Mesenchymal stem cell (in vitro differentiated cells and primary cell): Measurements from ENCODE around the gene REST. TPM values are rescaled to one million over a fixed set of nuclear protein-coding genes. Genes with fewer than 3 reads are reported as not detected.

ENCODE experiments used
- DNase-seq: peaks from one replicate; pipeline ENCODE4 v3.0.0-alpha.2; 2013
- H2AFZ ChIP-seq: one replicate; pipeline ENCODE4 v1.6.1; 2013; ENCODE audit warnings: low read depth, mild to moderate bottlenecking, control low read depth, inconsistent platforms, low read length, moderate library complexity
- H2AK5ac ChIP-seq: 2 replicates; pipeline ENCODE4 v1.6.1; 2013; ENCODE audit warnings: low read length, moderate library complexity, mild to moderate bottlenecking, inconsistent platforms; ENCODE audit not compliant: severe bottlenecking
- H2BK120ac ChIP-seq: one replicate; pipeline ENCODE4 v1.6.1; 2013; ENCODE audit warnings: low read depth, mild to moderate bottlenecking, inconsistent platforms, low read length, moderate library complexity
- H2BK12ac ChIP-seq, 2 experiments: one replicate each; pipeline ENCODE4 v1.6.1; 2013; ENCODE audit warnings: inconsistent platforms in 2 of 2, low read length in 2 of 2, mild to moderate bottlenecking in 2 of 2, moderate library complexity in 2 of 2, control low read depth in 1 of 2
- H2BK15ac ChIP-seq: one replicate; pipeline ENCODE4 v1.6.1; 2013; ENCODE audit warnings: mild to moderate bottlenecking, low read depth, inconsistent platforms; ENCODE audit not compliant: poor library complexity, severe bottlenecking
- H2BK5ac ChIP-seq: 2 replicates; pipeline ENCODE4 v1.6.1; 2013; ENCODE audit warnings: low read depth, mild to moderate bottlenecking, low read length, control low read depth, inconsistent platforms; ENCODE audit not compliant: poor library complexity, severe bottlenecking
- H3K14ac ChIP-seq, 2 experiments: one replicate each; pipeline ENCODE4 v1.6.1; 2013; ENCODE audit warnings: inconsistent platforms in 2 of 2, low read length in 2 of 2, control low read depth in 1 of 2, mild to moderate bottlenecking in 1 of 2, moderate library complexity in 1 of 2
- H3K18ac ChIP-seq, 2 experiments: one replicate each; pipeline ENCODE4 v1.6.1; 2013; ENCODE audit warnings: inconsistent platforms in 2 of 2, low read length in 2 of 2, control low read depth in 1 of 2, low read depth in 1 of 2, mild to moderate bottlenecking in 1 of 2
- H3K23ac ChIP-seq, 2 experiments: one replicate each; pipeline ENCODE4 v1.6.1; 2013; ENCODE audit warnings: inconsistent platforms in 2 of 2, low read length in 2 of 2, mild to moderate bottlenecking in 2 of 2, moderate library complexity in 2 of 2, control low read depth in 1 of 2
- H3K27ac ChIP-seq: 2 replicates; pipeline ENCODE4 v1.5.1; 2013; ENCODE audit warnings: mild to moderate bottlenecking, moderate library complexity, low read length, control low read depth, inconsistent platforms; ENCODE audit not compliant: poor library complexity, severe bottlenecking
- H3K27me3 ChIP-seq, 2 experiments: 2 replicates each; pipeline versions ENCODE4 v1.6.1 to v1.7.0; 2013; ENCODE audit warnings: low read length in 2 of 2, mild to moderate bottlenecking in 2 of 2, moderate library complexity in 2 of 2, control low read depth in 1 of 2, inconsistent platforms in 1 of 2; ENCODE audit not compliant: control insufficient read depth in 1 of 2, insufficient read depth in 1 of 2
- H3K36me3 ChIP-seq, 2 experiments: 2 replicates each; pipeline versions ENCODE4 v1.6.1 to v1.7.0; 2013; ENCODE audit warnings: low read length in 2 of 2, control low read depth in 1 of 2, inconsistent platforms in 1 of 2, low read depth in 1 of 2, mild to moderate bottlenecking in 1 of 2; ENCODE audit not compliant: insufficient read depth in 2 of 2, control insufficient read depth in 1 of 2
- H3K4ac ChIP-seq, 2 experiments: one replicate each; pipeline ENCODE4 v1.6.1; 2013; ENCODE audit warnings: inconsistent platforms in 2 of 2, low read length in 2 of 2, mild to moderate bottlenecking in 2 of 2, moderate library complexity in 2 of 2, control low read depth in 1 of 2, low read depth in 1 of 2
- H3K4me1 ChIP-seq: 2 replicates; pipeline ENCODE4 v1.6.1; 2013; ENCODE audit warnings: low read depth, low read length, control low read depth; ENCODE audit not compliant: control insufficient read depth, insufficient read depth
- H3K4me2 ChIP-seq: 2 replicates; pipeline ENCODE4 v1.6.1; 2013; ENCODE audit warnings: low read length, mild to moderate bottlenecking, inconsistent platforms; ENCODE audit not compliant: poor library complexity, severe bottlenecking
- H3K4me3 ChIP-seq, 2 experiments: 2 replicates each; pipeline versions ENCODE4 v1.5.1 to v1.7.0; 2013; ENCODE audit warnings: low read length in 2 of 2, mild to moderate bottlenecking in 2 of 2, control low read depth in 1 of 2, low read depth in 1 of 2; ENCODE audit not compliant: insufficient read depth in 1 of 2
- H3K79me1 ChIP-seq: replicated peaks from 2 replicates; pipeline ENCODE4 v1.6.1; 2013; ENCODE audit warnings: mild to moderate bottlenecking, control low read depth, low read length, inconsistent platforms; ENCODE audit not compliant: poor library complexity, severe bottlenecking
- H3K9ac ChIP-seq: 2 replicates; pipeline ENCODE4 v1.7.0; 2013; ENCODE audit warnings: mild to moderate bottlenecking, low read length, moderate library complexity
- H3K9me3 ChIP-seq: 2 replicates; pipeline ENCODE4 v1.7.0; 2013; ENCODE audit warnings: mild to moderate bottlenecking, low read length; ENCODE audit not compliant: control insufficient read depth
- H4K8ac ChIP-seq: one replicate; pipeline ENCODE4 v1.6.1; 2013; ENCODE audit warnings: inconsistent platforms, mild to moderate bottlenecking, low read length, moderate library complexity
- H4K91ac ChIP-seq: one replicate; pipeline ENCODE4 v1.6.1; 2013; ENCODE audit warnings: mild to moderate bottlenecking, low read length, inconsistent platforms
- WGBS: methylation state at CpG from one replicate; pipeline ENCODE4 v1.1.7; 2013; ENCODE audit warnings: mixed read lengths; 5-methylcytosine and 5-hydroxymethylcytosine counted together
- polyA plus RNA-seq, 2 experiments: library from polyadenylated mRNA; stranded (reverse); fragments of 200-250 nt; gene quantifications; one replicate each; pipeline ENCODE4 v1.2.3, GENCODE V29; 2013

The REST gene
- 20.9 TPM for polyA plus RNA-seq (2013, experiment 1 of 2)
- 20.2 TPM for polyA plus RNA-seq (2013, experiment 2 of 2)

GRCh38 chr4:56907489-56908205 lies at the start of gene REST:
REST (plus strand) TSS chr4:56907900; CDS start chr4:56910639, 2,739 bp downstream.
- Histone ChIP-seq H3K9ac (peak within 1 kb of the TSS; percentile 95), H3K18ac (peak within 1 kb of the TSS; percentile 75 to 97), H3K4me1 (peaks cover 9% of the 10 kb centered on the region), H3K23ac (peak within 1 kb of the TSS in 1 of 2 experiments; percentile 89), H3K9me3 (no peaks in the 10 kb centered on the region), H3K27ac (peak within 1 kb of the TSS; percentile 79), H2BK5ac (peak within 1 kb of the TSS; percentile 90), H3K27me3 (peaks cover 4 to 8% of the 10 kb centered on the region in 2 experiments), H2AFZ (peak within 1 kb of the TSS; percentile 96), H3K4ac (peak within 1 kb of the TSS; percentile 51 to 85), H3K4me2 (peak within 1 kb of the TSS; percentile 90), H2BK15ac (peak within 1 kb of the TSS; percentile 26), H3K14ac (no peak within 1 kb of the TSS), H3K79me1 (no peaks in the 10 kb centered on the region), H3K4me3 (peak within 1 kb of the TSS; percentile 93 to 96), H2BK120ac (peak within 1 kb of the TSS; percentile 85), H4K91ac (peak within 1 kb of the TSS; percentile 7), H2AK5ac (no peak within 1 kb of the TSS), H3K36me3 (peaks cover 3 to 7% of the 10 kb centered on the region in 2 experiments), H2BK12ac (peak within 1 kb of the TSS in 1 of 2 experiments; percentile 92), H4K8ac (peak within 1 kb of the TSS; percentile 54)
- under 1% methylated on average over 40 of the region's 74 CpGs for WGBS
- DNase-seq = peak; percentile 70

GRCh38 chr4:56859841-56860240 lies 47.9 kb upstream of the REST start:
- Histone ChIP-seq H3K27me3 (peaks cover 0 to 6% of the 10 kb centered on the region in 2 experiments), H3K4me2 (no peak overlapping the region), H3K36me3 (no peaks in the 10 kb centered on the region)

GRCh38 chr4:56860781-56861180 lies 46.9 kb upstream of the REST start:
- H3K4me1 ChIP-seq = no peaks in the 10 kb centered on the region
- no peak overlapping the region for H2BK12ac ChIP-seq
- H4K91ac ChIP-seq = no peak overlapping the region
- H2BK120ac ChIP-seq = no peak overlapping the region
- H3K27ac ChIP-seq = no peak overlapping the region
- no peak overlapping the region for H3K23ac ChIP-seq
- H4K8ac ChIP-seq = no peak overlapping the region
- no peak overlapping the region for H2AFZ ChIP-seq
- no peak overlapping the region for H2BK5ac ChIP-seq
- DNase-seq = no peak
- H3K14ac ChIP-seq = no peak overlapping the region
- no peak overlapping the region for H2BK15ac ChIP-seq
- no peak overlapping the region for H3K9ac ChIP-seq
- H3K18ac ChIP-seq = no peak overlapping the region
- 100% methylated on average over 2 of the region's 3 CpGs for WGBS
- H3K4me2 ChIP-seq = no peak overlapping the region
- no peak overlapping the region for H3K4ac ChIP-seq
- H3K27me3 ChIP-seq = peaks cover 0 to 6% of the 10 kb centered on the region in 2 experiments
- H2AK5ac ChIP-seq = no peak overlapping the region
- H3K9me3 ChIP-seq = no peaks in the 10 kb centered on the region
- H3K79me1 ChIP-seq = no peaks in the 10 kb centered on the region
- H3K4me3 ChIP-seq = no peak overlapping the region
- H3K36me3 ChIP-seq = no peaks in the 10 kb centered on the region

More at GRCh38 chr4:56859841-56860240, 47.9 kb upstream of the REST start:
- H3K4ac ChIP-seq = no peak overlapping the region
- H3K4me1 ChIP-seq = no peaks in the 10 kb centered on the region
- no peak overlapping the region for H3K23ac ChIP-seq
- no peaks in the 10 kb centered on the region for H3K79me1 ChIP-seq
- no peak overlapping the region for H3K14ac ChIP-seq
- DNase-seq = no peak
- H4K8ac ChIP-seq = no peak overlapping the region
- no peak overlapping the region for H2AK5ac ChIP-seq
- no peak overlapping the region for H2BK12ac ChIP-seq
- no peak overlapping the region for H3K9ac ChIP-seq
- no peak overlapping the region for H3K4me3 ChIP-seq
- no peak overlapping the region for H2BK120ac ChIP-seq
- H2BK5ac ChIP-seq = no peak overlapping the region
- no peak overlapping the region for H2AFZ ChIP-seq
- H2BK15ac ChIP-seq = no peak overlapping the region
- no peaks in the 10 kb centered on the region for H3K9me3 ChIP-seq
- no peak overlapping the region for H3K27ac ChIP-seq
- H3K18ac ChIP-seq = no peak overlapping the region
- no CpG with 5 or more reads among the region's 5 CpGs for WGBS
- H4K91ac ChIP-seq = no peak overlapping the region

- 61% methylated on average over 1 of the region's 1 CpG for WGBS
- no peak overlapping the region for H2BK12ac ChIP-seq
- DNase-seq = peak; percentile 6
Measured at GRCh38 chr4:56861360-56861759, 46.3 kb upstream of the REST start.

More at GRCh38 chr4:56861360-56861759, 46.3 kb upstream of the REST start:
- Histone ChIP-seq H3K4me2 (no peak overlapping the region), H3K36me3 (no peaks in the 10 kb centered on the region), H2AFZ (no peak overlapping the region), H3K27me3 (peaks cover 0 to 6% of the 10 kb centered on the region in 2 experiments), H4K91ac (no peak overlapping the region), H2BK120ac (no peak overlapping the region), H2AK5ac (no peak overlapping the region), H2BK5ac (no peak overlapping the region), H3K79me1 (no peaks in the 10 kb centered on the region), H3K23ac (no peak overlapping the region), H4K8ac (no peak overlapping the region), H3K27ac (no peak overlapping the region), H3K4me3 (no peak overlapping the region), H2BK15ac (no peak overlapping the region), H3K4me1 (no peaks in the 10 kb centered on the region), H3K14ac (no peak overlapping the region), H3K18ac (no peak overlapping the region), H3K9ac (no peak overlapping the region), H3K4ac (no peak overlapping the region), H3K9me3 (no peaks in the 10 kb centered on the region)
